ENCODE results near the gene TRIM52. TPM values are rescaled to one million over a fixed set of nuclear protein-coding genes. Genes with fewer than 3 reads are reported as not detected.

Gene TRIM52
- total RNA-seq, 1 experiment from 2014 or later, result 7.8 TPM

DNA sequence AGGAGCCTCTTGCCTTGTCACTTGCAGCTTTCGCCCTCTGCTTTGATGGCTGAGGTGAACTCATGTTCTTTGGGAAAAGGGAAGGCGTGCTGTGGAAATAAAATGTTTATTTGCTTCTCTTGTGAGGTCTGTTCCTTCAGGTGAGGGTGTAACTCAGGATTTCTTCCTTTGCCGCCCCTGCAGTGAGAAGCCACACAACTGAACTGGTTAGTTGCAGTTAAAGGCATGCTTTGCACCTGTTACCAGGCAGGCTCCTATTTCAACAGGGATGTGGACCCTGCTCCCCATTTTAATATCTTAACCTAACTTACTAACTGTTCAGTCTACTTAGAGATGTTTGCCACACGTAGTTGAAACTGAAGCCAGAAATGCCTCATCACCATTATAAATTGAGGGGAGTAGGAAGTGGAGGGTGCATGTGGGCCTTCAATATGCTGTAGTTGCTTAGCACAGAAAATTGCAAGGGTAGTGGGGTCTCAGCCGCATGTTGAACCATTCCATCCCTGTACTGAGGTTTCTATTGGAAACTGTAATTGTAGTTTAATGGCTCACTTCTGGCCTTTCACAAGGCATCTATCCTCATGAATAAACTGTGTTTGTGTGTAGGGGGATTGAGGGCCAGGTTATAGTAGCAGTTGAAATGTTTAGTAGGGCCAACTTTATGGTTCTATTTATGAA lies 25.1 kb downstream of the TRIM52 start:
- peak overlapping the region; percentile 76 for H3K27ac Mint-ChIP-seq
- no peaks in the 10 kb centered on the region for H3K27me3 Mint-ChIP-seq (ENCODE audit: low read depth)
- no peak for DNase-seq (ENCODE audit: low spot score)
- H3K4me1 Mint-ChIP-seq, result peaks cover 18% of the 10 kb centered on the region
- H3K36me3 Mint-ChIP-seq, result peaks cover 63% of the 10 kb centered on the region
- H3K9me3 Mint-ChIP-seq, result no peaks in the 10 kb centered on the region
- H3K4me3 Mint-ChIP-seq, result no peak overlapping the region
- peak; percentile 3 for ATAC-seq
- ChIA-PET POLR2A (interaction anchor here (0.8 to 1.8 kb wide), 3 partner anchors 12 to 80 kb away, joined by 3 to 7 read pairs (median 3); partner anchors contain the start of gene TRIM41), CTCF (no interaction called here)
- TF ChIP-seq, protein P1, sequence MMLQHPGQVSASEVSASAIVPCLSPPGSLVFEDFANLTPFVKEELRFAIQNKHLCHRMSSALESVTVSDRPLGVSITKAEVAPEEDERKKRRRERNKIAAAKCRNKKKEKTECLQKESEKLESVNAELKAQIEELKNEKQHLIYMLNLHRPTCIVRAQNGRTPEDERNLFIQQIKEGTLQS (CRISPR knock-in tag; conservative IDR thresholded peaks at IDR 0.05), result no peak
- TF ChIP-seq, protein P2, sequence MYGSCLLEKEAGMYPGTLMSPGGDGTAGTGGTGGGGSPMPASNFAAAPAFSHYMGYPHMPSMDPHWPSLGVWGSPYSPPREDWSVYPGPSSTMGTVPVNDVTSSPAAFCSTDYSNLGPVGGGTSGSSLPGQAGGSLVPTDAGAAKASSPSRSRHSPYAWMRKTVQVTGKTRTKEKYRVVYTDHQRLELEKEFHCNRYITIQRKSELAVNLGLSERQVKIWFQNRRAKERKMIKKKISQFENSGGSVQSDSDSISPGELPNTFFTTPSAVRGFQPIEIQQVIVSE (CRISPR knock-in tag; IDR thresholded peaks at IDR 0.05; ENCODE audit: borderline replicate concordance), result no peak
- TF ChIP-seq, protein P3, sequence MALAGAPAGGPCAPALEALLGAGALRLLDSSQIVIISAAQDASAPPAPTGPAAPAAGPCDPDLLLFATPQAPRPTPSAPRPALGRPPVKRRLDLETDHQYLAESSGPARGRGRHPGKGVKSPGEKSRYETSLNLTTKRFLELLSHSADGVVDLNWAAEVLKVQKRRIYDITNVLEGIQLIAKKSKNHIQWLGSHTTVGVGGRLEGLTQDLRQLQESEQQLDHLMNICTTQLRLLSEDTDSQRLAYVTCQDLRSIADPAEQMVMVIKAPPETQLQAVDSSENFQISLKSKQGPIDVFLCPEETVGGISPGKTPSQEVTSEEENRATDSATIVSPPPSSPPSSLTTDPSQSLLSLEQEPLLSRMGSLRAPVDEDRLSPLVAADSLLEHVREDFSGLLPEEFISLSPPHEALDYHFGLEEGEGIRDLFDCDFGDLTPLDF (CRISPR knock-in tag; IDR thresholded peaks at IDR 0.05), result no peak
- TF ChIP-seq, protein P4, sequence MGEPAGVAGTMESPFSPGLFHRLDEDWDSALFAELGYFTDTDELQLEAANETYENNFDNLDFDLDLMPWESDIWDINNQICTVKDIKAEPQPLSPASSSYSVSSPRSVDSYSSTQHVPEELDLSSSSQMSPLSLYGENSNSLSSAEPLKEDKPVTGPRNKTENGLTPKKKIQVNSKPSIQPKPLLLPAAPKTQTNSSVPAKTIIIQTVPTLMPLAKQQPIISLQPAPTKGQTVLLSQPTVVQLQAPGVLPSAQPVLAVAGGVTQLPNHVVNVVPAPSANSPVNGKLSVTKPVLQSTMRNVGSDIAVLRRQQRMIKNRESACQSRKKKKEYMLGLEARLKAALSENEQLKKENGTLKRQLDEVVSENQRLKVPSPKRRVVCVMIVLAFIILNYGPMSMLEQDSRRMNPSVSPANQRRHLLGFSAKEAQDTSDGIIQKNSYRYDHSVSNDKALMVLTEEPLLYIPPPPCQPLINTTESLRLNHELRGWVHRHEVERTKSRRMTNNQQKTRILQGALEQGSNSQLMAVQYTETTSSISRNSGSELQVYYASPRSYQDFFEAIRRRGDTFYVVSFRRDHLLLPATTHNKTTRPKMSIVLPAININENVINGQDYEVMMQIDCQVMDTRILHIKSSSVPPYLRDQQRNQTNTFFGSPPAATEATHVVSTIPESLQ (CRISPR knock-in tag; IDR thresholded peaks at IDR 0.05), result no peak
- TF ChIP-seq, protein P5, sequence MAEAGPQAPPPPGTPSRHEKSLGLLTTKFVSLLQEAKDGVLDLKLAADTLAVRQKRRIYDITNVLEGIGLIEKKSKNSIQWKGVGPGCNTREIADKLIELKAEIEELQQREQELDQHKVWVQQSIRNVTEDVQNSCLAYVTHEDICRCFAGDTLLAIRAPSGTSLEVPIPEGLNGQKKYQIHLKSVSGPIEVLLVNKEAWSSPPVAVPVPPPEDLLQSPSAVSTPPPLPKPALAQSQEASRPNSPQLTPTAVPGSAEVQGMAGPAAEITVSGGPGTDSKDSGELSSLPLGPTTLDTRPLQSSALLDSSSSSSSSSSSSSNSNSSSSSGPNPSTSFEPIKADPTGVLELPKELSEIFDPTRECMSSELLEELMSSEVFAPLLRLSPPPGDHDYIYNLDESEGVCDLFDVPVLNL (CRISPR knock-in tag; IDR thresholded peaks at IDR 0.05; ENCODE audit: borderline replicate concordance, low read depth), result no peak
- TF ChIP-seq, protein P6, sequence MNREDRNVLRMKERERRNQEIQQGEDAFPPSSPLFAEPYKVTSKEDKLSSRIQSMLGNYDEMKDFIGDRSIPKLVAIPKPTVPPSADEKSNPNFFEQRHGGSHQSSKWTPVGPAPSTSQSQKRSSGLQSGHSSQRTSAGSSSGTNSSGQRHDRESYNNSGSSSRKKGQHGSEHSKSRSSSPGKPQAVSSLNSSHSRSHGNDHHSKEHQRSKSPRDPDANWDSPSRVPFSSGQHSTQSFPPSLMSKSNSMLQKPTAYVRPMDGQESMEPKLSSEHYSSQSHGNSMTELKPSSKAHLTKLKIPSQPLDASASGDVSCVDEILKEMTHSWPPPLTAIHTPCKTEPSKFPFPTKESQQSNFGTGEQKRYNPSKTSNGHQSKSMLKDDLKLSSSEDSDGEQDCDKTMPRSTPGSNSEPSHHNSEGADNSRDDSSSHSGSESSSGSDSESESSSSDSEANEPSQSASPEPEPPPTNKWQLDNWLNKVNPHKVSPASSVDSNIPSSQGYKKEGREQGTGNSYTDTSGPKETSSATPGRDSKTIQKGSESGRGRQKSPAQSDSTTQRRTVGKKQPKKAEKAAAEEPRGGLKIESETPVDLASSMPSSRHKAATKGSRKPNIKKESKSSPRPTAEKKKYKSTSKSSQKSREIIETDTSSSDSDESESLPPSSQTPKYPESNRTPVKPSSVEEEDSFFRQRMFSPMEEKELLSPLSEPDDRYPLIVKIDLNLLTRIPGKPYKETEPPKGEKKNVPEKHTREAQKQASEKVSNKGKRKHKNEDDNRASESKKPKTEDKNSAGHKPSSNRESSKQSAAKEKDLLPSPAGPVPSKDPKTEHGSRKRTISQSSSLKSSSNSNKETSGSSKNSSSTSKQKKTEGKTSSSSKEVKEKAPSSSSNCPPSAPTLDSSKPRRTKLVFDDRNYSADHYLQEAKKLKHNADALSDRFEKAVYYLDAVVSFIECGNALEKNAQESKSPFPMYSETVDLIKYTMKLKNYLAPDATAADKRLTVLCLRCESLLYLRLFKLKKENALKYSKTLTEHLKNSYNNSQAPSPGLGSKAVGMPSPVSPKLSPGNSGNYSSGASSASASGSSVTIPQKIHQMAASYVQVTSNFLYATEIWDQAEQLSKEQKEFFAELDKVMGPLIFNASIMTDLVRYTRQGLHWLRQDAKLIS (CRISPR knock-in tag; IDR thresholded peaks at IDR 0.05; ENCODE audit: borderline replicate concordance), result no peak
- TF ChIP-seq, protein P7, sequence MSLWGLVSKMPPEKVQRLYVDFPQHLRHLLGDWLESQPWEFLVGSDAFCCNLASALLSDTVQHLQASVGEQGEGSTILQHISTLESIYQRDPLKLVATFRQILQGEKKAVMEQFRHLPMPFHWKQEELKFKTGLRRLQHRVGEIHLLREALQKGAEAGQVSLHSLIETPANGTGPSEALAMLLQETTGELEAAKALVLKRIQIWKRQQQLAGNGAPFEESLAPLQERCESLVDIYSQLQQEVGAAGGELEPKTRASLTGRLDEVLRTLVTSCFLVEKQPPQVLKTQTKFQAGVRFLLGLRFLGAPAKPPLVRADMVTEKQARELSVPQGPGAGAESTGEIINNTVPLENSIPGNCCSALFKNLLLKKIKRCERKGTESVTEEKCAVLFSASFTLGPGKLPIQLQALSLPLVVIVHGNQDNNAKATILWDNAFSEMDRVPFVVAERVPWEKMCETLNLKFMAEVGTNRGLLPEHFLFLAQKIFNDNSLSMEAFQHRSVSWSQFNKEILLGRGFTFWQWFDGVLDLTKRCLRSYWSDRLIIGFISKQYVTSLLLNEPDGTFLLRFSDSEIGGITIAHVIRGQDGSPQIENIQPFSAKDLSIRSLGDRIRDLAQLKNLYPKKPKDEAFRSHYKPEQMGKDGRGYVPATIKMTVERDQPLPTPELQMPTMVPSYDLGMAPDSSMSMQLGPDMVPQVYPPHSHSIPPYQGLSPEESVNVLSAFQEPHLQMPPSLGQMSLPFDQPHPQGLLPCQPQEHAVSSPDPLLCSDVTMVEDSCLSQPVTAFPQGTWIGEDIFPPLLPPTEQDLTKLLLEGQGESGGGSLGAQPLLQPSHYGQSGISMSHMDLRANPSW (CRISPR knock-in tag; conservative IDR thresholded peaks at IDR 0.05; ENCODE audit: low read depth), result no peak
- TF ChIP-seq IRF2 (CRISPR knock-in tag; IDR thresholded peaks at IDR 0.05; ENCODE audit: borderline replicate concordance, low read depth) (no peak), SMAD3 (CRISPR knock-in tag; IDR thresholded peaks at IDR 0.05; ENCODE audit: borderline replicate concordance) (no peak), NR3C1 (CRISPR knock-in tag; conservative IDR thresholded peaks at IDR 0.05; ENCODE audit: low read depth) (no peak), ZNF263 (CRISPR knock-in tag; IDR thresholded peaks at IDR 0.05; ENCODE audit: low read depth) (no peak), FOXK1 (CRISPR knock-in tag; IDR thresholded peaks at IDR 0.05) (no peak), TEAD4 (CRISPR knock-in tag; IDR thresholded peaks at IDR 0.05) (no peak), ETV6 (CRISPR knock-in tag; IDR thresholded peaks at IDR 0.05) (no peak), RORB (CRISPR knock-in tag; IDR thresholded peaks at IDR 0.05) (no peak), GTF2I (CRISPR knock-in tag; conservative IDR thresholded peaks at IDR 0.05) (no peak), HMGA2 (CRISPR knock-in tag; IDR thresholded peaks at IDR 0.05) (no peak)
- TF ChIP-seq, protein P8, sequence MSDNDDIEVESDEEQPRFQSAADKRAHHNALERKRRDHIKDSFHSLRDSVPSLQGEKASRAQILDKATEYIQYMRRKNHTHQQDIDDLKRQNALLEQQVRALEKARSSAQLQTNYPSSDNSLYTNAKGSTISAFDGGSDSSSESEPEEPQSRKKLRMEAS (CRISPR knock-in tag; IDR thresholded peaks at IDR 0.05), result no peak
- TF ChIP-seq, protein P9, sequence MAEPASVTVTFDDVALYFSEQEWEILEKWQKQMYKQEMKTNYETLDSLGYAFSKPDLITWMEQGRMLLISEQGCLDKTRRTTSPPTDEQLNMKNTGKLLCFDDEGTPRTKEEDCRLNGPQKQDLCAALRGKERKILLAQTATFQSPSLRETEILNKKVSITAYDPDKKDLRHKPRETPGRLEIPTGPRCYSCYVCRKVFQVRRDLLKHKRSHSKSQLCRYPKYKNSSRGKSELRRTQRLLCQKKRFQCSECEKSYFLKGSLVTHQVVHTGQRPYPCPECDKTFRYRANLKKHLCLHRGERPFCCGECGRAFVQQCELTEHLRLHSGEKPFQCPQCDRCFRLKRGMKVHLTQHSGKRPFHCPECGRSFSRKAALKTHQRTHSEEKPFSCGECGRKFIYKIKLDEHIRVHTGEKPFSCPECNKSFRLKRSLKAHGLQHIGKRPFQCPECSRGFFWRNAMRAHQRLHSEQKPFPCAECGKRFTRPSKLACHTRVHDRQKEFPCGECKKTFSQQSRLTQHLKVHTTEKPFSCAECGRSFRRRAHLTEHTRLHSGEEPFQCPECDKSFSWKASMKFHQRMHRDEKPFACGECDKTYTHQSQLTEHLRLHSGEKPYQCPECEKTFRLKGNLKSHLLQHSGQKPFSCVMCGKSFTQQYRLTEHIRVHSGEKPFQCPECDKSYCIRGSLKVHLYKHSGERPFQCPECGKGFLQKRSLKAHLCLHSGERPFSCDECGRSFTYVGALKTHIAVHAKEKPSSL (CRISPR knock-in tag; conservative IDR thresholded peaks at IDR 0.05), result peak; percentile 73; the same call in 1 of the 2 replicates
- TF ChIP-seq, protein P10, sequence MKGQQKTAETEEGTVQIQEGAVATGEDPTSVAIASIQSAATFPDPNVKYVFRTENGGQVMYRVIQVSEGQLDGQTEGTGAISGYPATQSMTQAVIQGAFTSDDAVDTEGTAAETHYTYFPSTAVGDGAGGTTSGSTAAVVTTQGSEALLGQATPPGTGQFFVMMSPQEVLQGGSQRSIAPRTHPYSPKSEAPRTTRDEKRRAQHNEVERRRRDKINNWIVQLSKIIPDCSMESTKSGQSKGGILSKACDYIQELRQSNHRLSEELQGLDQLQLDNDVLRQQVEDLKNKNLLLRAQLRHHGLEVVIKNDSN (CRISPR knock-in tag; IDR thresholded peaks at IDR 0.05), result no peak
